Measurements from ENCODE around the gene AKAP8. TPM values are rescaled to one million over a fixed set of nuclear protein-coding genes. Genes with fewer than 3 reads are reported as not detected.
"Not testable (repeated sequence)": the region's sequence is repeated elsewhere in the genome, so short reads cannot be mapped to it uniquely, and the experiment has no call there.

The AKAP8 gene
- total RNA-seq, 8 experiments from 2014 or later: 9.3 to 27.0 (median 16.4) TPM

DNA sequence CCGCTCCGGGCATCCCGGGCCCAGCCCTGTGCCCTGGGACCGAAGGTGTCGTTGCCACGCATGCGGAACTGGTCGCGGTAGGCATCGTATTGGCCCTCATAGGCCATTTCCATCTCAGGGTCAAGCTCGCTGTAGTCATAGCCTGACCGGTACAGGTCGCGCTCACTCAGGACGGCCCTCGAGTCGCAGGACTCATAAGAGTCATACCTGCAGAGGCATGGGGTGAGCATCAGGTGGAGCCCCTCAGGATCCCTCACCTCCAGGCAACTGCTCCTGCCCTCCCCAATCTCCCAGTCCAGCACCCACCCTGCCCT, 21.8 kb upstream of the AKAP8 start:
- Histone ChIP-seq H3K4me3 (no peak overlapping the region), H3K27ac (no peak overlapping the region), H3K4me1 (replicated peaks in 1 of 2) (peaks cover 13 to 14% of the 10 kb centered on the region in 2 donors)
- ATAC-seq (replicated peaks in 6 of 8): no peak
- in situ Hi-C loops (cut with MboI; ENCODE audit: low pct_unique_long_range_greater_than_20kb in 2 of 9, low sequenced_read_pairs in 9 of 9, unreplicated experiment in 9 of 9): loop anchor here in 1 of 9 experiments (25.0 kb wide), 1 partner anchor 786 kb away; the partner anchor contains the start of genes AP1M1 and FAM32A
- WGBS, 10 experiments: 97 to 100% methylated on average over 2 to 6 of the region's 17 CpGs; no CpG with 5 or more reads in 8 of the 10 experiments

DNA sequence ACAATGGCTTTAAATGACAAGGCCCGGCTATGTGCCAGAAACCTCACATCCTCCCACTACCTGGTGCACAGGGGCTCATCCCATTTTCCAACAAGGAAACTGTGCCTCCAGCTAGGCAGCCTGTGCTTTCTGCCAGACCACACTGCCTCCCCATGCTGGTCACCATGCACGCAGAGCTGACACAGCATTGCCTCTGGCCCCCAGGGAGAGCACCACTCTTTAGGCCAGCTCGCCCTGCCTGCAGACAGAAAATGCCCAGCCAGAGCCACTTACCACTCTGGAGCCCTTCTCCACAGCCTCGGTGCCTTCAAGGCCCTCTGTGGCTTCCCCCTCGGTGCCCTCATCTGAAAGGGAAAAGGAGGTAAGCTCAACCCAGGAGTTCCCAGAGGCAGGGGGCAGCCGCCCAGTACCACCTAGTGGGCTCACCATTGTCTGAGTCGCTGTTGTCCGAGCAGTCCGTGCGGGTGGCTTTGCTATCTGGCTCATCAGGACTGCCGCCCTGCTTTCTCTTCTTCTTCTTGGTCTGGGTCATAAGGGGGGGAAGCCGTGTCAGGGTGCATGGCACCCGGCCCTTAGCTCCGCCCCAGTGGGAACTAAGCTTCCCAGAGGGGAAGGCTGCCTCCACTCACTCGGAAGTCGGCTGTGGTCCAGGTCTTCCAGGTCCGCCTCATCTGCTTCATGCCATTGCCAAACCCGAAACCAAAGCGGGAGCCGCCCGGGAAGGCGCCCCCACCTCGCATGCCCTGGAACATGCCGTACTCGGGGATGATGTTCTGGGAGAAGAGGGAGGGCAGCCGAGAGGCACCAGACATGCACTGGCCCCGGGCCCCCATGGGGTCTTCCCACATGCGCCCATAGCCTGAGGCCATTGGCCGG, 21.2 kb upstream of the AKAP8 start:
- Histone ChIP-seq H3K27ac (no peak overlapping the region), H3K4me1 (replicated peaks in 1 of 2) (peaks cover 13 to 14% of the 10 kb centered on the region in 2 donors), H3K4me3 (no peak overlapping the region)
- WGBS, 10 experiments: 56 to 100% (median 96%) methylated on average over 1 to 5 of the region's 29 CpGs; no CpG with 5 or more reads in 5 of the 10 experiments
- no peak for ATAC-seq (replicated peaks in 6 of 8)
- in situ Hi-C loops (cut with MboI; ENCODE audit: low pct_unique_long_range_greater_than_20kb in 2 of 9, low sequenced_read_pairs in 9 of 9, unreplicated experiment in 9 of 9): loop anchor here in 1 of 9 experiments (25.0 kb wide), 1 partner anchor 787 kb away; the partner anchor contains the start of genes AP1M1 and FAM32A

DNA sequence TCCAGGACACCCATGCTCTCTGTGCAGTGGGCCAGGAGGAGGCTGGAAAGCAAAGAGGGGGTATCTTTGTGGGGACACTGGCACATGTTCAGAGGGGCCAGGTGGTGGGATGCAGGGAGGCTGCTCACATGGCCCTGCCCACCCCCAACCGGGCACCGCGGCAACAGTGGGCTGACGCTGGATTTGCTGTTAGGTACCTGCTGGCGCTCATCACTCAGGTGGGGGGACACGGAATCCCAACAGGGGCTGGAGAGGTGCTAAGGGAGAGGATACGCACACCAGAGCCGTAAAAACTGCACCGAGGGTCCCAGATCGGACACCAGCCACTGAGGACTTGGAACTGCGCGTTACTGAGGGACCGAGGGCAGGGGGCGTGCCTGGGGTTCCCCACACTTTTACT, 20.0 kb upstream of the AKAP8 start:
- Histone ChIP-seq H3K27ac (no peak overlapping the region), H3K4me1 (replicated peaks in 1 of 2) (peaks cover 7% of the 10 kb centered on the region in 2 donors), H3K4me3 (no peak overlapping the region)
- peak in 2 of 8 experiments; percentile 6 to 9 for ATAC-seq (replicated peaks in 6 of 8)
- 92 to 100% (median 98%) methylated on average over 2 to 8 of the region's 14 CpGs; no CpG with 5 or more reads in 7 of the 10 experiments for WGBS, 10 experiments
- in situ Hi-C loops (cut with MboI; ENCODE audit: low pct_unique_long_range_greater_than_20kb in 2 of 9, low sequenced_read_pairs in 9 of 9, unreplicated experiment in 9 of 9): loop anchor here in 1 of 9 experiments (25.0 kb wide), 1 partner anchor 788 kb away; the partner anchor contains the start of genes AP1M1 and FAM32A

DNA sequence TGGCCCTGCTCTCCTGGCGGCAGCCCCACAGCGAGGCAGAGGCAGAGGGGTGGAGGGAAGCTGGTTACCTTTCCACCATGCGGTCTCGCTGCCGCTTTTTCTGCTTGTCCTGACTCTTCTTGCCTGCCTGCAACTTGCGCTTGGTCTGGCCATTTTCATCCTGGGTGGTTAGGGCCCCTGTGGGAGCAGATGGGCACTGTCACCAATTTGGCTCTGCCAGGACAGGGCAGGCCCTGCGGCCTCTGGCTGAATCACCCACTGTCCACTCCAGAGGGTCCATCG, 19.6 kb upstream of the AKAP8 start:
- no peak overlapping the region for H3K4me3 ChIP-seq
- 94 to 100% methylated on average over 1 to 6 of the region's 8 CpGs; no CpG with 5 or more reads in 8 of the 10 experiments for WGBS, 10 experiments
- in situ Hi-C loops (cut with MboI; ENCODE audit: low pct_unique_long_range_greater_than_20kb in 2 of 9, low sequenced_read_pairs in 9 of 9, unreplicated experiment in 9 of 9): no loop called here
- H3K4me1 ChIP-seq (replicated peaks in 1 of 2): peaks cover 2 to 3% of the 10 kb centered on the region in 2 donors
- no peak overlapping the region for H3K27ac ChIP-seq
- ATAC-seq (replicated peaks in 6 of 8): no peak

DNA sequence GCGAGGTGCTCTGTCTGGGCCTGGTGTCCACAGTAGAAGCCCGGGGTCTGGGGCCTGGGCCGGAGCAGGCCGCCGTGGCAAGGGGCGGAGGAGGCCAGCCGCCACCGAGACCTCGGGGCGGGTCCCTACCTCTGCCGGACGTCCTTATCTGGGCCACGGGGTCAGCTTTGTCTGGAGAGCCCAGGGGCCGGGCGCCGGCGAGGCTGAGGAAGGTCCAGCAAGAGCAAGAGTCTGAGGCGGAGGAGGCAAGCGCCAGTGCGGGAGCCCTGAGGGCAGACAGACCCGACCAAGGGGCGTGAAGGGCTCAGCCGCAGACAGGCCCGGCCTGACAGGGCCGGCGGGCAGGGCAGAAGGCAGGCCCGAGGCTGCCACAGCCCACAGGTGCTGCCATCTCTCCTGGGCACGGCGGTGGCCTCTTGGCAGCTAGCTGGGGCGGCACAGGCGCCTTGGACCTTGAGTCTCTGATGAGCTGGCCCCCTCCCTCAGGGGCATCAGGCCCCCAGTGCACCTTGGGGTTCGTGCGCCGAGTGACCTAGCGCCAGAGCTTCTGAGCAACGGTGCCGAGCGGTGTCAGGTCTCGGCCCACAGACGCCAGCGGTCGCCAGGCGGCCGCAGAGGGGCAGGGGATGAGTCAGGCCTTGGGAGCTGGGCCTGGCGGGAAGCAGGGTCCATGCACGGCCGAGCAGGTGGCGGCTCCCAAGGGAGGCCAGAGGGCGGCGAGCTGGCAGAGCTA, 19.1 kb upstream of the AKAP8 start:
- Histone ChIP-seq H3K27ac (no peak overlapping the region), H3K4me1 (replicated peaks in 1 of 2) (no peaks in the 10 kb centered on the region), H3K4me3 (no peak overlapping the region)
- 83 to 100% (median 91%) methylated on average over 1 to 9 of the region's 50 CpGs; no CpG with 5 or more reads in 5 of the 10 experiments for WGBS, 10 experiments
- ATAC-seq (replicated peaks in 6 of 8): peak in 5 of 8 experiments; percentile 14 to 38 (median 31)
- in situ Hi-C loops (cut with MboI; ENCODE audit: low pct_unique_long_range_greater_than_20kb in 2 of 9, low sequenced_read_pairs in 9 of 9, unreplicated experiment in 9 of 9): no loop called here

DNA sequence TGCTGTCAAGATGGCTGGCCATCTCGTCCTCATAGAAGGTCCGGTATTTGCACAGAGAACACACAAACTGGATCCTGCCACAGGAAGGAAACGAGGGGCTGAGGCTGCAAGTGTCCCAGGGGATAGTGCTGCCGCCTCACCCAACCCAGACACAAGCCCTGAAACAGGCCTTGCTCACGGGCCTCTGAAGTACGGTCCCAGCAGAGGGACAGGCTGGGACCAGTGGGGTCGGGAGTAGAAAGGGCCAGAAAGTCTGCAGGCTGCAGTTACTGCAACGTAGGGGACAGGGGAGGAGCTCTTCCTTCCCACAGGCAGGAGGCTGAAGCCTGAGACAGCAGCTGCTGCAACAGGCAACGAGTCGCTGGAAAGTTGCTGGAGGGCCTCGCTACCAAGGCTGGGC, 18.2 kb upstream of the AKAP8 start:
- no peak overlapping the region for H3K27ac ChIP-seq

DNA sequence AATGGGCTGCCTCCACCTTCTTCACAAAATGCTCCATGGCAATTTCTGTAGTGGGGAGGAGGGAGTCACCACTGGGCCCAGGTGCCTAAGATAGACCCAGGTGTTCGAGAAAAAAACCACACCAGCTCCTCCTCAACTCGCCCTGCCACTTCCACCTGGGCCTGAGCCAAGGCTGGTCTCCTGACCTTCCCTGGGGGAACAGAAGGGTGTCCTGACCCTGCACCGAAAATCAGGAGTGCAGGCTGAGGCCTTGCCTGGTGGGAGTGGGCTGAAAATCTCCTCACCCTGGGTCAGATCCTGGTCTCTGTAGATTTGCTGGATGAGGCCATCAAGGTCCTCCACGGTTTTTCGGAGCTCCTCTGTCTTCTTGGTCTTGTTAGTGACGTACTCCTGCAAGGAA, 17.6 kb upstream of the AKAP8 start:
- WGBS, 10 experiments: 80 to 100% (median 95%) methylated on average over 1 to 4 of the region's 6 CpGs; no CpG with 5 or more reads in 6 of the 10 experiments
- no peak overlapping the region for H3K4me3 ChIP-seq
- ATAC-seq (replicated peaks in 6 of 8): no peak
- H3K27ac ChIP-seq: no peak overlapping the region
- H3K4me1 ChIP-seq (replicated peaks in 1 of 2): no peaks in the 10 kb centered on the region
- in situ Hi-C loops (cut with MboI; ENCODE audit: low pct_unique_long_range_greater_than_20kb in 2 of 9, low sequenced_read_pairs in 9 of 9, unreplicated experiment in 9 of 9): no loop called here

More for the DNA sequence above, 18.2 kb upstream of the AKAP8 start:
- H3K4me3 ChIP-seq: no peak overlapping the region
- ATAC-seq (replicated peaks in 6 of 8): no peak
- in situ Hi-C loops (cut with MboI; ENCODE audit: low pct_unique_long_range_greater_than_20kb in 2 of 9, low sequenced_read_pairs in 9 of 9, unreplicated experiment in 9 of 9): no loop called here
- 80 to 100% (median 100%) methylated on average over 1 to 6 of the region's 11 CpGs; no CpG with 5 or more reads in 5 of the 10 experiments for WGBS, 10 experiments
- no peaks in the 10 kb centered on the region for H3K4me1 ChIP-seq (replicated peaks in 1 of 2)

DNA sequence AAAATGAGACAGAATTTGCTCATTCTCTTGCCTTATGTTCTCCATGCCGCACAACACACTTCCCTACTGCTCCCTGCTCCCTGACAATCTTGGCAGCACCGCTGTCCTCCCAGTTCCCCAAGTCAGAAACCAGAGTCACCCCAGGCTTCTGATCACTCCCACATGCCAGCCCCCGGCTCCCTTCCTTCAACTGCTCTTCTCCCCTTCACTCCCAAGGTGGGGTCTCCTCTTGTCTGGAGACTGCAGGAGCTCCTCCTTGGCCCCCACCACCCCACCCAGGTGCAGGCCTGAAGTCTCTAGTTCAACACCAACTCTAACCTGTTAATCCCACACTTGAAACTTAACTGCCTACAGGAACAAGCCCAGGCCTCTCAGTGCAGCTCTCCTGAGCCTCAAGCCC, 16.8 kb upstream of the AKAP8 start:
- 90 to 100% (median 92%) methylated on average over 1 to 2 of the region's 3 CpGs; no CpG with 5 or more reads in 7 of the 10 experiments for WGBS, 10 experiments
- no peak overlapping the region for H3K27ac ChIP-seq
- H3K4me1 ChIP-seq (replicated peaks in 1 of 2): no peaks in the 10 kb centered on the region
- in situ Hi-C loops (cut with MboI; ENCODE audit: low pct_unique_long_range_greater_than_20kb in 2 of 9, low sequenced_read_pairs in 9 of 9, unreplicated experiment in 9 of 9): no loop called here
- no peak overlapping the region for H3K4me3 ChIP-seq
- no peak for ATAC-seq (replicated peaks in 6 of 8)

DNA sequence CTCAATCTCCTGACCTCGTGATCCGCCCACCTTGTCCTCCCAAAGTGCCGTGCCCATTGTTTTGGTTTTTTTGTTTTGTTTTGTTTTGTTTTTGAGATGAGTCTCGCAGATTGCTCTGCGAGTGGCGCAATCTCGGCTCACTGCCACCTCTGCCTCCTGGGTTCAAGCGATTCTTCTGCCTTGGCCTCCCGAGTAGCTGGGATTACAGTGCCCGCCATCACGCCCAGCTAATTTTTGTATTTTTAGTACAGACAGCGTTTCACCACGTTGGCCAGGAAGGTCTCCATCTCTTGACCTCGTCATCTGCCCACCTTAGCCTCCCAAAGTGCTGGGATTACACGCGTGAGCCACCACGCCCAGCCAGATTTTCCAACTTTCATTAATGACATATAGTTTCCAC, 15.7 kb upstream of the AKAP8 start:
- WGBS, 10 experiments: 80 to 100% (median 98%) methylated on average over 1 to 10 of the region's 17 CpGs; no CpG with 5 or more reads in 1 of the 10 experiments
- H3K27ac ChIP-seq; H3K4me3 ChIP-seq; in situ Hi-C loops (cut with MboI; ENCODE audit: low pct_unique_long_range_greater_than_20kb in 2 of 9, low sequenced_read_pairs in 9 of 9, unreplicated experiment in 9 of 9); ATAC-seq (replicated peaks in 6 of 8); H3K4me1 ChIP-seq (replicated peaks in 1 of 2): not testable (repeated sequence)

DNA sequence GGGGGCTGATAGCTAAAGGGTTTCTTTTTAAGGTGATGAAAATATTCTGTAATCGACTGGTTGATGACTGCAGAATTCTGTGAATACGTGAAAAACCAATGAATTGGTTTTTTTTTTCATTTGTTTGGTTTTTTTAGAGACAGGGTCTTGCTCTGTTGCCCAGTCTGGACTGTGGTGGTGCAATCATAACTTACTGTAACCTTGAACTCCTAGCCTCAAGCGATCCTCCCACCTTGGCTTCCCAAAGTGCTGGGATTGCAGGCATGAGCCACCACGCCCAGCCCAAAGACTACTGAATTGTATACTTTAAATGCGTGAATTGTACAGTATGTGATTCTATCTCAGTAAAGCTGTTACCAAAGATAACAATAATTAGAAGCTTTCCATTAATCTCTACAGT, 14.8 kb upstream of the AKAP8 start:
- H3K4me3 ChIP-seq: no peak overlapping the region
- no peaks in the 10 kb centered on the region for H3K4me1 ChIP-seq (replicated peaks in 1 of 2)
- in situ Hi-C loops (cut with MboI; ENCODE audit: low pct_unique_long_range_greater_than_20kb in 2 of 9, low sequenced_read_pairs in 9 of 9, unreplicated experiment in 9 of 9): no loop called here
- 71 to 100% (median 94%) methylated on average over 2 to 5 of the region's 5 CpGs for WGBS, 10 experiments
- H3K27ac ChIP-seq: no peak overlapping the region
- no peak for ATAC-seq (replicated peaks in 6 of 8)

DNA sequence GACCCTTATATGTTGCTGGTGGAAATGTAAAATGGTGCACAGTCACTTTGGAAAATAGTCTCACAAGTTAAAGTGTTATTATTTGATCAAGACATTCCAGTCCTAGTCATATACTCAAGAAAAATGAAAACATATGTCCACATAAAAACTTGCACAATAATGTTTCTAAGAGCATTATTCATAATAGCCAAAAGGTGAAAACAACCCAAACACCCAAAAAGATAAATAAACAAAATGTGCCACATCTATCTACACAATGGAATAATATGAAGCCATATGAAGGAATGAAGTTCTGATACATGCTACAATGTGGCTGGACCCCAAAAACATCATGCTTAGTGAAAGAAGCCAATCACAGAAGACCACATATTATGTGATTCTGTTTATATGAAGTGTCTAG, 14.4 kb upstream of the AKAP8 start:
- H3K4me1 ChIP-seq (replicated peaks in 1 of 2): no peaks in the 10 kb centered on the region
- H3K27ac ChIP-seq: no peak overlapping the region
- ATAC-seq (replicated peaks in 6 of 8): no peak
- in situ Hi-C loops (cut with MboI; ENCODE audit: low pct_unique_long_range_greater_than_20kb in 2 of 9, low sequenced_read_pairs in 9 of 9, unreplicated experiment in 9 of 9): no loop called here
- H3K4me3 ChIP-seq: no peak overlapping the region

DNA sequence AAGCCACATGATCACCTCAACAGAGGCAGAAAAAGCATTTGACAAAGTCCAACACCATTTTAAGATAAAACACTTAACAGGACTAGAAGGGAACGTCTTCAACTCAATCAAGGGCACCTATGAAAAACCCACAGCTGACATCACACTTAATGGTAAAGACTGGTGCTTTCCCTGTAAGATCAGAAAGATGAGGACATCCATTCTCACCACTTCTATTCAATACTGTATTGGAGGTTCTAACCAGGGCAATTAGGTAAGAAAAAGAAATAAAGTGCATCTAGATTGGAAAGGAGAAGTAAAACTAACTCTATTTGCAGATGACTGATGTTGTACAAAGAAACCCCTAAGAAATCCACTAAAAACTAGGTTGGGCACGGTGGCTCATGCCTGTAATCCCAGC, 11.2 kb upstream of the AKAP8 start:
- no peak overlapping the region for H3K27ac ChIP-seq
- WGBS, 10 experiments: 80 to 100% (median 90%) methylated on average over 1 to 2 of the region's 2 CpGs; no CpG with 5 or more reads in 4 of the 10 experiments
- H3K4me3 ChIP-seq: no peak overlapping the region
- no peak for ATAC-seq (replicated peaks in 6 of 8)
- in situ Hi-C loops (cut with MboI; ENCODE audit: low pct_unique_long_range_greater_than_20kb in 2 of 9, low sequenced_read_pairs in 9 of 9, unreplicated experiment in 9 of 9): no loop called here
- no peaks in the 10 kb centered on the region for H3K4me1 ChIP-seq (replicated peaks in 1 of 2)

DNA sequence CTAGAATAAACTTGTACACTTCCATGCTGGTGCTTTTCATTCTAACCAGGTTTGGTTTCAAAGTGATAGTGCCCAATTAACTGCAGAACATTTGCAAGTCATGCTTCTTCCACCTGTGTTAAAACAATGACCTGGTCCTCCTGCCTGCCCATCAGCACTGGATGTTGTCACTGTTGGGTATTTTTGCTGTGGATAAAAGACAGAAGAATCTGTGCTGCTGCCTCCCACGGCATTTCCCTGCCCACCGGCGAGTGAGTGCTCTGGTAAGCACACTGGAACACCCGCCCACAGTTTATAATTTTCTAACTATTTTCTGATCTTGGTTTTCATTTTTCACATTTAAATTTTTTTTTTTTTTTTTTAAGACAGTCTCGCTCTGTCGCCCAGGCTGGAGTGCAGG, 2.3 kb upstream of the AKAP8 start:
- WGBS, 10 experiments: 65 to 100% (median 94%) methylated on average over 2 to 6 of the region's 6 CpGs
- ATAC-seq (replicated peaks in 6 of 8): no peak
- no peak overlapping the region for H3K4me3 ChIP-seq
- H3K4me1 ChIP-seq (replicated peaks in 1 of 2): peaks cover 6 to 9% of the 10 kb centered on the region in 2 donors
- H3K27ac ChIP-seq: no peak overlapping the region
- in situ Hi-C loops (cut with MboI; ENCODE audit: low pct_unique_long_range_greater_than_20kb in 2 of 9, low sequenced_read_pairs in 9 of 9, unreplicated experiment in 9 of 9): no loop called here
